SJSA1 (cell line): ENCODE measurements around the gene FAM174C. TPM values are rescaled to one million over a fixed set of nuclear protein-coding genes. Genes with fewer than 3 reads are reported as not detected.
"Not testable (repeated sequence)": the region's sequence is repeated elsewhere in the genome, so short reads cannot be mapped to it uniquely, and the experiment has no call there.

Experiments
- DNase-seq, 2 experiments: peaks; one replicate each; pipeline ENCODE4 v3.0.0-alpha.2; 2015 to 2020; ENCODE audit warnings: low spot score in 2 of 2, low read depth in 1 of 2
- H3K27ac ChIP-seq: fragments of 250-450 bp; sonication (Bioruptor Pico); 2 replicates; pipeline ENCODE4 v1.5.1; 2020; ENCODE audit warnings: mild to moderate bottlenecking, moderate library complexity
- H3K27me3 ChIP-seq: fragments of 250-450 bp; sonication (Bioruptor Pico); replicated peaks from 2 replicates; pipeline ENCODE4 v1.5.1; 2020; ENCODE audit warnings: mild to moderate bottlenecking, moderate library complexity
- H3K36me3 ChIP-seq: fragments of 250-450 bp; sonication (Bioruptor Pico); 2 replicates; pipeline ENCODE4 v1.5.1; 2020; ENCODE audit warnings: mild to moderate bottlenecking
- H3K4me1 ChIP-seq: fragments of 250-450 bp; sonication (Bioruptor Pico); replicated peaks from 2 replicates; pipeline ENCODE4 v1.6.1; 2021; ENCODE audit warnings: mild to moderate bottlenecking
- H3K4me3 ChIP-seq: fragments of 250-450 bp; sonication (Bioruptor Pico); 2 replicates; pipeline ENCODE4 v1.5.1; 2020; ENCODE audit warnings: mild to moderate bottlenecking
- H3K9me3 ChIP-seq: fragments of 250-450 bp; sonication (Bioruptor Pico); replicated peaks from 2 replicates; pipeline ENCODE4 v1.5.1; 2020; ENCODE audit warnings: mild to moderate bottlenecking
- total RNA-seq: library from RNA; depleted of rRNA; stranded (reverse); fragments of >200 nt; shearing (Covaris generic); gene quantifications from 2 replicates; pipeline ENCODE4 v1.2.3, GENCODE V29; 2014

Gene FAM174C
- total RNA-seq, 1 experiment from 2014 or later, result 32.2 TPM

DNA sequence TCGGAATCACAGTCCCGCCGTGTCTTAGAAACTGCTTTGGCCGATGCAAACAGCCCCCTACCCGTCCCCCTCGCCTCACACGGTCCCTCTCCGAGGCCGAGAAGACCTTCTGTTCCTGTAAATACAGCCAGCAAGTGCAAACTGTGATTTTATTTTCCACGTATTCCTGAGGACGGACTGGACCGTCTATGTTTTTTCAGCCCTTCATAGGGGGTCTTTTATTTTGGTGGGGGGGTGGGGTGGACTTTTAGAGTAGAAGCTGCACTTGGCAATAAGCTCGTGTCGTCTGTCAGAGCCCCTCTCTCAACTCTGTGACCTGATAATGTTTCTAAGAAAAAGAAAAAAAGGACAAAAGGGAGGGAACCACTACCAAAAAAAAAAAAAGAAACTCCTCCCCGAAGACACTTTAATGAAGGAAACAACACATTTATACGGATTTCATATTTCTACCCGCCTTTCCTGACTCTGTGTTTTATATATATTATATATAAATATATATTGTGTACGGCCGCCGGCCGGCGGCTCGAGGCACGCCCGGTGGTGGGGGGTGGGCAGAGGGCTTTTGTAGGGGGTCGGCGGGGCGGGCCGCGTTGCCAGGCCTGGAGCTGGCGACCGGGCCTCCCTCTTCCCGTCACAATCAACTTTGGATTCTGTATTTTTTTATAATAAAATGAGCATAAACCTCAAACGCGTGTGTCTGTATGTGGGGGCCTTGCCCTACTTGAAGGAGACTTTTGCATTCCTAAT lies 25.6 kb downstream of the FAM174C start:
- no peak for DNase-seq
- H3K27me3 ChIP-seq, result no peaks in the 10 kb centered on the region
- H3K36me3 ChIP-seq, result no peaks in the 10 kb centered on the region
- H3K4me3 ChIP-seq, result no peak overlapping the region
- no peak overlapping the region for H3K27ac ChIP-seq
- H3K9me3 ChIP-seq, result no peaks in the 10 kb centered on the region
- H3K4me1 ChIP-seq, result no peaks in the 10 kb centered on the region

DNA sequence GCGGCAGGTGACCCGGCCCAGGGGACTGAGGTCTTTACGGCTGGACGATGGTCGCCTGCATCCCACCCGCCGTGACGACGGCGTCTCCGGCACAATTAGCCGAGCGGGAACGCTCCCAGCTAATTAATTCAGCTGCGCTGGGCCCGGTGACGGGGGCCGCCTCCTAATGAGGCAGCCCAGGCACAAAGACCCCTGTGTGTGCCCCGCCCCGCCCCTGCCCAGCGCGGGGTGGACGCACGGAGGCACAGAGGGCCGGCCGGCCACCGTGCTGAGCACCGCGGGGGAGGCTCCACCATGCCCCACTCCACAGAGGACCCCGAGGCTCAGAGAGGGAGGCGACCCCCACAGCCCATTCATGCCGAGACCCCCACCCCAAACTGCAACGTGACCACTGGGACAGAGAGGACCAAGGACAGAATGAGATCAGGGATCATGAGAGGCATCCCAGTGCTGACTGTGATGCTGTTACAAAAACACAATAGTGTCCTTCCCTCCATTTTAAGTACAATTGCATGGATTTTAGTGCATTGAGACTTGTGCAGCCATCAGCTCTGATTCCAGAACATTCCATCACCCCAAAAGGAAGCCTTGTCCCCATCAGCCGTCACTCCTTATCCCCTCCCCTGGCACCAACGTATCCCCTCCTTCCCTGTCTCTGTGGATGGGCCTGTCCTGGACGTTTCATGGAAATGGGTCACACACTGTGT lies 27.4 kb downstream of the FAM174C start:
- Histone ChIP-seq H3K4me3 (no peak overlapping the region), H3K27ac (no peak overlapping the region), H3K27me3 (no peaks in the 10 kb centered on the region), H3K9me3 (no peaks in the 10 kb centered on the region), H3K4me1 (no peaks in the 10 kb centered on the region), H3K36me3 (no peaks in the 10 kb centered on the region)
- no peak for DNase-seq

DNA sequence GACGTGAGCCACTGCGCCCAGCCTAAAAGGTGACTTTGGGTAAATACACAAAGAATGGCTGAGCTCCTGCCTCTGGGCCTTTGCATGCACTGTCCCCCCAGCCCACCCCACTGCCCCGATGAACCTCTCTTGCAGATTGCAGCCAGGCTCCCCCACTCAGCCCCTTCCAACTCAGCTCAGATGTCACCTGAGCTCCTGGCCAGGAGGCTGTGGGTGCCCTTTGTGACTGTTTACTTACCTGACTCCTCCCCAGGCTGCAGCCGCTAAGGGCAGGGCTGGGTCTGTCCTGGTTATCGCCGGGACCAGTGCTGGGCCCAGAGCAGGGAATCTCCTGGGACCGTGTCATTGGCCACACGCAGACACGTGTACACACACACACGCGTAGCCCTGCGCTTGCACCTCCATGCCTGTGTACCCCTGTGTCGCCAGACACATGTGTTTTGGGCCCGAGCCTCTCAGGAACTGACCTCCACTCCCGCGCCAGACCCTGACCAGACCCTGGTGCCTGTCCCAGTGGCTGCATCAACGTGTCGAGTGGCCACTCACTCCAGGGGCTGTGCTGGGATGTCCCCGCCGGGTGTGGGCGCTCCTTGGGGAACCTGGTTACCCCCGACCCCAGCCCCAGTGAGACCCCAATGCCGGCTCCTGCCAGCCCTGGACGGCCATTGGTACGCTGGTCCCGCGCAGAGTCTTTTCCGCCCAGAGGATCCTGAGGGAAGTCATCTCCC lies 29.0 kb downstream of the FAM174C start:
- H3K27me3 ChIP-seq, result no peaks in the 10 kb centered on the region; the same call in 1 of the 2 replicates
- H3K27ac ChIP-seq, result no peak overlapping the region
- no peak for DNase-seq
- H3K9me3 ChIP-seq, result no peaks in the 10 kb centered on the region
- H3K4me1 ChIP-seq, result no peaks in the 10 kb centered on the region
- no peak overlapping the region for H3K4me3 ChIP-seq
- H3K36me3 ChIP-seq, result no peaks in the 10 kb centered on the region

DNA sequence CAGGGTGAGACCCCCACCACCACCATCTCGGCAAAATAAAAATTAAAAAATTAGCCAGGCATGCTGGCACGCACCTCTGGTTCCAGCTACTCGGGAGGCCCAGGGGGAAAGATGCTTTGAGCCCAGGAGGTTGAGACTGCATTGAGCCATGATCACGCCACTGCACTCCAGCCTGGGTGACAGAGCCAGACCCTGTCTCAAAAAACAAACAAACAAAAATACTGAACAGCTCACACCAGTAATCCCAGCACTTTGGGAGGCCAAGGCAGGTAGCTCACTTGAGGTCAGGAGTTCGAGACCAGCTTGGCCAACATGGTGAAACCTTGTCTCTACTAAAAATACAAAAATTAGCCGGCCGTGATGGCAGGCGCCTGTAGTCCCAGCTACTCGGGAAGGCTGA lies 30.0 kb downstream of the FAM174C start:
- not testable (repeated sequence) for DNase-seq, H3K9me3 ChIP-seq, H3K4me1 ChIP-seq, H3K4me3 ChIP-seq, H3K27me3 ChIP-seq, H3K27ac ChIP-seq, H3K36me3 ChIP-seq

DNA sequence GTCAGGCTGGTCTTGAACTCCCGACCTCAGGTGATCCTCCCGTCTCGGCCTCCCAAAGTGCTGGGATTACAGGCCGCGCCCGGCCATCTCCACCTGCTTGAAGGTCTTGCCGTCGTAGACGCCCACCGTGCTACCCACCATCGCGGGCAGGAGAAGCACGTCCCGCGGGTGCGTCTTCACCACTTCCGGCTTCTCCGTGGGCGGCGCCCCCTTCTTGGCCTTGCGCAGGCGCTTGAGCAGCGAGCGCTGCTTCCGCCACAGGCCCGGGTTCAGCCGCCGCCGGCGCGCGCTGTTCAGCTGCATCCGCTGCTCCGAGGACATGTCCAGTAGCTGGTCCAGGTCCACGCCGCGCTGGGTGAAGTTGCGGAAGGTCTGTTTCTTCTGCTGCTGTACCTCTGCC lies 32.0 kb downstream of the FAM174C start:
- H3K4me3 ChIP-seq, result no peak overlapping the region
- H3K27ac ChIP-seq, result no peak overlapping the region
- H3K36me3 ChIP-seq, result no peaks in the 10 kb centered on the region
- DNase-seq, result no peak
- no peaks in the 10 kb centered on the region for H3K9me3 ChIP-seq
- H3K4me1 ChIP-seq, result no peaks in the 10 kb centered on the region
- H3K27me3 ChIP-seq, result peaks cover 10% of the 10 kb centered on the region; the same call in 1 of the 2 replicates

DNA sequence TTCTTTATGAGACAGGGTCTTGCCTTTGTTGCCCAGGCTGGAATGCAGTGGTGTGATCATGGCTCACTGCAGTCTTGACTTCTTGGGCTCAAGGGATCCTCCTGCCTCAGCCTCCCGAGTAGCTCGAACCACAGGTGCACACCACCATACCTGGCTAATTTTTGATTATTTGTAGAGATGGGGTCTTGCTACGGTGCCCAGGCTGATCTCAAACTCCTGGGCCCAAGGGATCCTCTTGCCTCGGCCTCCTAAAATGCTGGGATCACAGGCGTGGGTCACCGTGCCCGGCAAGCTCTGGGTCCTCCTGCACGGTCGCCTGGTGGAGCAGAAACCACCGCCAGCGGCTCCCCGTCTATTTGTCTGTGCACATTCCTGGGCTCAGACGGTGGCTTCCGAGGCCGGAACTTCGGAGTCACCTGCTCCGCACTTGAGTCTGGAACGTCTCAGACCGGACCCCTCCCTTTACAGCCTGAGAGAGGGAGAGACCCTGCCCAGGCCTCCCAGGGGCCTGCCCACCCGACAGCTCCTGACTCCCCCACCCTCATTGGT lies 32.5 kb downstream of the FAM174C start:
- no peak for DNase-seq
- Histone ChIP-seq H3K4me1 (no peaks in the 10 kb centered on the region), H3K27ac (no peak overlapping the region), H3K9me3 (no peaks in the 10 kb centered on the region), H3K27me3 (peaks cover 10% of the 10 kb centered on the region; the same call in 1 of the 2 replicates), H3K36me3 (no peaks in the 10 kb centered on the region), H3K4me3 (no peak overlapping the region)

DNA sequence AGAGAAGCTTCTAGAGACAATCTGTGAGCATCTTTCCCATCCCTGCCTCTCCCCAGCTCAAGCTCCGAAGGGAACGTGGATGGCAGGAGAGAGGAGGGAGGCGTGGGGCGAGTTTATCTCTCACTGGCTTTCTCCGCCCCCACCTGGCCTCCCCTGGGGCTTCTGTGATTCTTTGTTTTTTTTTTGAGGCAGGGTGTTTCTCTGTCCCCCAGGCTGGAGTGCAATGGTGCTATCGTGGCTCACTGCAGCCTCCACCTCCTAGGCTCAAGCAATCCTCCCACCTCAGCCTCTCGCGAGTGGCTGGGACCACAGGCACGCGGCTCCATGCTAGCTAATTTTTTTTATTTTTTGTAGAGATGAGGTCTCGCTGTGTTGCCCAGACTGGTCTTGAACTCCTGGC lies 33.4 kb downstream of the FAM174C start:
- Histone ChIP-seq H3K27ac (no peak overlapping the region), H3K9me3 (no peaks in the 10 kb centered on the region), H3K27me3 (peaks cover 10% of the 10 kb centered on the region; the same call in 1 of the 2 replicates), H3K4me3 (no peak overlapping the region), H3K4me1 (peaks cover 3% of the 10 kb centered on the region), H3K36me3 (no peaks in the 10 kb centered on the region)
- DNase-seq, result no peak

DNA sequence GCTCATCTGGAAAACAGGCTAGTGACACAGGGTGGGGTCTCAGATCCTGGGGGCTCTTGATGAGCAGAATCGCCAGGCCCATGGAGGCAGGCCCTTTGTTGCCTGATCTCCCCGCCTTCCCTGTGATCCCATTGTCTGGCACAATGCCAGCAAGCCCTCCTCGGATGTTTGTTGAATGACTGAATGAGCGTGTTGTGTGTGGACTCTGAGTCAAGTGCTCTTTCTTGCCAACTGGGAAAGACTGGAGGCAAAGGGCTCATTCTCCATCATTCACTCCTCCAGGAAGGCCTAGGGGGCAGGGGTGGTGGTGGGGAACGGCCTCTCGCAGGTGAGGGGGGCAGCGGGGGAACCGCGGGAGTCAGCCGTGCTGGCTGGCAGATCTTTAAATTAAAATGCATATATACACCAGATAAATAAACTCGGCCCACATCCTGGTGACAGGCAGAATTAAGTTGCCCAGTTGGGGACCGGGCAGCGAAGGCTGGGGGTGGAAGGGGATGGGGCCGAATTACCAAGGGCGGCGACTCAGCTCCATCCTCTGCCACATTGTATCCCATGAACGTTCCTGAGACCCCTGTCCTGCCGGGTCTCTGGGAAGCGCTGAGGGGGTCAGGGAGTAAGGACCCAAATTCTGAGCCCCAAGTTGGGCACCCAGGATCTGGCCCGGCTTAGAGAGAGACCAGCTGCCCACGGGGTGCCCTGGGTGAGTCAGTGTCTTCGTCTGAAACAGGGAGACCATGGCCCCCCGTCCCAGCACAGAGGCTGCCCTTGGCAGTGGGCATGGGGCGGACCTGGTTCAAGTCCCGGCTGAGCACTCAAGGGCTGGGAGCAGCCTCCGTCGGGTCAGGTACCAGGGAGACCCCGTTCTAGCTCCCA lies 34.9 kb downstream of the FAM174C start:
- no peaks in the 10 kb centered on the region for H3K36me3 ChIP-seq
- no peak for DNase-seq
- H3K9me3 ChIP-seq, result no peaks in the 10 kb centered on the region; the same call in 1 of the 2 replicates
- H3K27ac ChIP-seq, result no peak overlapping the region
- peaks cover 3% of the 10 kb centered on the region for H3K4me1 ChIP-seq
- H3K4me3 ChIP-seq, result no peak overlapping the region
- peaks cover 13% of the 10 kb centered on the region for H3K27me3 ChIP-seq

DNA sequence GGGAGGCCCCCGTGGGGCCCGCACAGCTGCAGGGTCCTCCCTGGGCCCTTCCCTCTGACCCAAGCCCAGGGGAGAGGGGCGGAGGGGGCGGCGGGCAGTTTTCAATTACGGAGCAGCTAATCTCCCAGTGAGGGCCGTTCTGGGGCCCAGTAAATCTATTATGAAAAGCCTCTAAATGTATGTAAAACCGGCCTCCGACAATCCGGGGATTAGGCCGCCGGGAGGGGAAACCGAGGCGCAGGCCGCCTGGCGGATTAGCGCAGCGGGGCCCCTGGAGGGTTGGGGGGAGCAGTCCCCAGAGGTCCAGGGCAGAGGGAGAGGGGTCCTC lies 35.5 kb downstream of the FAM174C start:
- Histone ChIP-seq H3K4me3 (no peak overlapping the region), H3K27ac (no peak overlapping the region), H3K9me3 (no peaks in the 10 kb centered on the region; the same call in 1 of the 2 replicates), H3K36me3 (no peaks in the 10 kb centered on the region), H3K4me1 (peaks cover 7% of the 10 kb centered on the region), H3K27me3 (peaks cover 19% of the 10 kb centered on the region)
- no peak for DNase-seq

DNA sequence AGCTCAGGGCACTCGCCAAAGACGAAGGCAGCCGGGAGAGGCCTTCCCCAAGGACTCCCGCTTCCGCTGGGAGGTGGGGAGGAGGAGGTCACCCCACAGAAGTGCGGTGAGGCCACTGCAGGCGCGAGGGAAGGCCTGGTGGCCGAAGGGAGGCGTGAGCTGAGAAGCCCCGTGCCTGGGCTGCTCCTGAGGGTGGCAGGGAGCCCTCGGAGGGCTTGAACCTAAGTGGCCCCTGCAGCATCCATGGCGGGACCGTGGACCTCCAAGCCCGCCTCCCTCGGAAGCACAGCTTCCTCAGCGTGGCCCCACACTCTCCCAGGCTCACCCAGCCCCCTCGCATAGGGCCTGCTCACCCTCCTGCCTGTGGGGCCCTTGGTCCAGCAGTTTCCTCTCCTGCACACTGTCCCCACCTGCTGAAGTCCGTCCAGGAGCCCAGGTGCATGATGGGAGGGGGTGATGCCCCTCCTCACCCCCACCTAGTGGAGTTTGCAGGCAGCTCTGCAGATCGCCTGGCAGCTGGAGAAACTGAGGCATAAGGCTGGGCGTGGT lies 36.3 kb downstream of the FAM174C start:
- Histone ChIP-seq H3K9me3 (no peaks in the 10 kb centered on the region; the same call in 1 of the 2 replicates), H3K4me1 (peaks cover 9% of the 10 kb centered on the region), H3K27me3 (peaks cover 27% of the 10 kb centered on the region), H3K36me3 (no peaks in the 10 kb centered on the region), H3K27ac (no peak overlapping the region), H3K4me3 (no peak overlapping the region)
- DNase-seq, result no peak

DNA sequence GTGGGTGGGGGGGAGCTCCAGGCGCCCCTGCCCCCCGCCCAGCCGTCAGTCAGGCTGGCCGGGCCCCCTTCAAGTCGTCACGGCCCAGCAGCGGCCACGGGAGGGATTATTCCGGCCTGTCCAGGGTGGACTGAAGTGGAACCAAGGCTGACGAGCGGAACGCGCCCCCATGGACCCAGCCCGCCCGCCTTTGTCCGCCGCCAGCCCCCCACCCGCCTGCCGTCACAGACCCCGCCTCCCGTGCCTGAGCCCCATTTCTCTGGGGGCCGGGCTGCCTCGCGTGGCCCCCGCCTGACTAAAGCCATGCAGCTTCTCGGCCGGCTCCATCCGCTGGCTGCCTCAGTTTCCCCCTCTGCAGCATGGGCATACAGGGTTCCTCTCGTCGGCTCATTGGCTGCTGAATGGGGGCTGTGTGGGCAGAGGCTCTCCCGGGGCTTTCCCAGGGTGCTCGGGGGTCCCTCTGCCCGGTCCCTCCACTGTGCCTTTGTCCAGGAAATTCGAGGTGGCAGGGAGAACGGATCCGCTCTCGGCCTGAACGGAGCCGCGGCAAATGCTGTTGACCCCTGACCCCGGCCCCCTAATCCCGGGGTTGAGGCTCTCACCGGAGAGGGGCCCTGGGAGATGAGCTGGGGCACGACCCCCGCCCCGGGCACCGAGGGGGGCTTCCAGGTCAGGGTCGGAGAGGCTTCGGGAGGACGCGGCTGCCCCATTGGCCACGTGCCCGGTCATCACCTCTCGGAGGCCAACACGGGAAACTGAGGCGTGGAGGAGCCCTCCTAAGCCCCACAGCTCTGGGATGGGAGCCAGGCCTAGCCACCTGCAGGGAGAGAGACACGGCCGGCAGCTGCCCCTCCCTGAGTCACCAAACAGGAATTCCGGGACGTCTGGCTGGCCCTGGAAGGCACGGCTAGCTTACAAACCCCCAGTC lies 37.7 kb downstream of the FAM174C start:
- Histone ChIP-seq H3K9me3 (no peaks in the 10 kb centered on the region; the same call in 1 of the 2 replicates), H3K4me1 (peaks cover 9% of the 10 kb centered on the region), H3K36me3 (no peaks in the 10 kb centered on the region), H3K27ac (no peak overlapping the region), H3K27me3 (peaks cover 40% of the 10 kb centered on the region), H3K4me3 (no peak overlapping the region)
- DNase-seq, result peak in 1 of 2 experiments; percentile 60
